ENCODE data around the gene F2RL2.
A peak's percentile ranks its signal among the peaks of the same experiment; 100 is the strongest.

The F2RL2 gene

GRCh38 chr5:76585783-76586217 is 37.4 kb downstream of the F2RL2 start:
- DNase-seq (ENCODE audit: low read depth in 2 of 2) = no peak

GRCh38 chr5:76583163-76584047 is 39.8 kb downstream of the F2RL2 start:
- no peak for DNase-seq (ENCODE audit: low read depth in 2 of 2)

- peak; percentile 19 to 24 for DNase-seq (ENCODE audit: low read depth in 2 of 2)
Measured at GRCh38 chr5:76582230-76583162, 40.7 kb downstream of the F2RL2 start.

- DNase-seq (ENCODE audit: low read depth in 2 of 2) = no peak
Measured at GRCh38 chr5:76580981-76581380, 42.2 kb downstream of the F2RL2 start.

GRCh38 chr5:76579166-76579937 is 43.9 kb downstream of the F2RL2 start:
- no peak for DNase-seq (ENCODE audit: low read depth in 2 of 2)

GRCh38 chr5:76576996-76577395 is 46.2 kb downstream of the F2RL2 start:
- no peak for DNase-seq (ENCODE audit: low read depth in 2 of 2)

- DNase-seq (ENCODE audit: low read depth in 2 of 2) = no peak
Measured at GRCh38 chr5:76576450-76576849, 46.8 kb downstream of the F2RL2 start.

GRCh38 chr5:76571559-76571958 is 51.6 kb downstream of the F2RL2 start:
- DNase-seq (ENCODE audit: low read depth in 2 of 2) = no peak

GRCh38 chr5:76570153-76570552 is 53.0 kb downstream of the F2RL2 start:
- no peak for DNase-seq (ENCODE audit: low read depth in 2 of 2)
